Measurements from ENCODE around the gene CD1B.

Gene CD1B

DNA sequence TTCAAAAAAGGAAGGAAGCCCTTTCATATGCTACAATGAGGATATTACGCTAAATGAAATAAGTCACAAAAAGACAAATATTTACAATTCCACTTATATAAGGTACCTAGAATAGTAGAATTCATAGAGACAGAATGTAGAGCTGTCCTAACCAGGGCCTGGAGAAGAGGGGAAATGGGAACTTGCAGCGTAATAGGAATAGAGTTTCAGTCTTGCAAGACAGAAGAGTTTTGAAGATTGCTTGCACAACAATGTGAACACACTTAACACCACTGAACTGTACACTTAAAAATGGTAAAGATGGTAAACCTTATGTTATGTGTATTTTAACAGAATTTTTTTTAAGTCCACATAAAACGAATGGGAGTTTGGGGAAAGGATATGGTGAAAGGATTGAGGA is 2.9 kb downstream of the CD1B start:
- H3K4me3 ChIP-seq (ENCODE audit: control insufficient read depth, low read depth, low read length): no peak overlapping the region
- no peak for DNase-seq (ENCODE audit: low read depth)
- TF ChIP-seq, protein P1, sequence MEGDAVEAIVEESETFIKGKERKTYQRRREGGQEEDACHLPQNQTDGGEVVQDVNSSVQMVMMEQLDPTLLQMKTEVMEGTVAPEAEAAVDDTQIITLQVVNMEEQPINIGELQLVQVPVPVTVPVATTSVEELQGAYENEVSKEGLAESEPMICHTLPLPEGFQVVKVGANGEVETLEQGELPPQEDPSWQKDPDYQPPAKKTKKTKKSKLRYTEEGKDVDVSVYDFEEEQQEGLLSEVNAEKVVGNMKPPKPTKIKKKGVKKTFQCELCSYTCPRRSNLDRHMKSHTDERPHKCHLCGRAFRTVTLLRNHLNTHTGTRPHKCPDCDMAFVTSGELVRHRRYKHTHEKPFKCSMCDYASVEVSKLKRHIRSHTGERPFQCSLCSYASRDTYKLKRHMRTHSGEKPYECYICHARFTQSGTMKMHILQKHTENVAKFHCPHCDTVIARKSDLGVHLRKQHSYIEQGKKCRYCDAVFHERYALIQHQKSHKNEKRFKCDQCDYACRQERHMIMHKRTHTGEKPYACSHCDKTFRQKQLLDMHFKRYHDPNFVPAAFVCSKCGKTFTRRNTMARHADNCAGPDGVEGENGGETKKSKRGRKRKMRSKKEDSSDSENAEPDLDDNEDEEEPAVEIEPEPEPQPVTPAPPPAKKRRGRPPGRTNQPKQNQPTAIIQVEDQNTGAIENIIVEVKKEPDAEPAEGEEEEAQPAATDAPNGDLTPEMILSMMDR (IDR thresholded peaks at IDR 0.05; ENCODE audit: control insufficient read depth, insufficient read depth, low read depth, low read length, missing control alignments): no peak

DNA sequence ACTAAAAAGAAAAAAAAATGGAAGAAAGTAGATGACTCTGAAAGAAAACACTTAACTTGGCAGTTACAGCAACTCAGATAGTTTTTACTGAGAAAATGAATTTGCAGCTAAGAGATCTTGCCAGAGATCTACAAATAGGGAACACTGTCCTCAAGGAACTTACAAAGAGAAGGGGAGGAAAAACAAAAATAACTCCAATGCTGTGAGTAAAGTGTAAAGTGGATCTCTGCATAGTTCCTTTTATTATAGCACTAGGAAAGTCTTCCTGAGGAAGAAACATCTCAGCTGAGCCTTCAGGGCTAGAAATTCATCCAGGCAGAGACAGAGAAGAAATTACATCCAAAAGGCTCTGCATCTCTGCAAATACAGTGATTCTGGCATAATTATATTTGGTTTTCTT is 3.9 kb downstream of the CD1B start:
- TF ChIP-seq, protein P1 (IDR thresholded peaks at IDR 0.05; ENCODE audit: control insufficient read depth, insufficient read depth, low read depth, low read length, missing control alignments): no peak
- DNase-seq (ENCODE audit: low read depth): no peak
- H3K4me3 ChIP-seq (ENCODE audit: control insufficient read depth, low read depth, low read length): no peak overlapping the region

DNA sequence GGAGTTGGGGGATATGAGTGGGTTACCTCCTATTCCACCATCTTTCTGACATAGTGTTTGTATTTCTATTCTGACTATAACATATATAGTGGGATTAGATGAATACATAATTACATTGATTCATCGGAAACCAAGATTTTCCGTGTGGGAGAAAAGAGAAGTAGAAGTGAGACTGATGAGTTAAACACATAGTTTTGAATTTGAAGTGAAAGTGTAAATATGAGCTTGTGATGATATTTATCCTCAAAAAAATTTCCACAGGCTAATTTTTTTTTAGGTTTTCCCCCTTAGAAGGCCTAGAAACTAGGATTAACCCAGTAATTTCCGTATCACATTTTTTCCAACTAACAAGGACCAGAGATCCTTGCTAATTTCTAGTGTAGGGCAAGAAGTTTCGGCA is 6.9 kb downstream of the CD1B start:
- TF ChIP-seq, protein P1 (IDR thresholded peaks at IDR 0.05; ENCODE audit: control insufficient read depth, insufficient read depth, low read depth, low read length, missing control alignments): no peak
- H3K4me3 ChIP-seq (ENCODE audit: control insufficient read depth, low read depth, low read length): no peak overlapping the region

DNA sequence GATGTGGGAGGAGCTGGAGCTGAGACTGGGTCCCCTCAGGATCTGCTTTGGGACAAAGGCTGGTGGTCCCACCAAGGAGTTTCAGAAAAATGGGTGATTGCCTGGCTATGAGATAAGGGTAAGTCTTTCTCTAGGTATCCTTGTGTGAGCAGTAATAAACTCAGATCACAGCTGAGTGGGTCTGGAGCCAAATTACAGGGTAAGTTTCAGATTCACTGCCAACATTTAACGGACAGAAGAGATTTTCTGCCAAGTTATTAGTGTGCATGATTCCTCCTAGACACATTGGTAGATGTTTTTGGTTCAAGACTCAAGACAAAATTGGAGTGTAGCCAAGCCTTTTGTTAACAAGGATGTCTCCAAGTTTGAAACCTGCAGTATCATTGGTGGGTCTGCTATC is 7.5 kb downstream of the CD1B start:
- H3K4me3 ChIP-seq (ENCODE audit: control insufficient read depth, low read depth, low read length): no peak overlapping the region
- TF ChIP-seq, protein P1 (IDR thresholded peaks at IDR 0.05; ENCODE audit: control insufficient read depth, insufficient read depth, low read depth, low read length, missing control alignments): no peak
- no peak for DNase-seq (ENCODE audit: low read depth)

More for the DNA sequence above, 6.9 kb downstream of the CD1B start:
- DNase-seq (ENCODE audit: low read depth): no peak

DNA sequence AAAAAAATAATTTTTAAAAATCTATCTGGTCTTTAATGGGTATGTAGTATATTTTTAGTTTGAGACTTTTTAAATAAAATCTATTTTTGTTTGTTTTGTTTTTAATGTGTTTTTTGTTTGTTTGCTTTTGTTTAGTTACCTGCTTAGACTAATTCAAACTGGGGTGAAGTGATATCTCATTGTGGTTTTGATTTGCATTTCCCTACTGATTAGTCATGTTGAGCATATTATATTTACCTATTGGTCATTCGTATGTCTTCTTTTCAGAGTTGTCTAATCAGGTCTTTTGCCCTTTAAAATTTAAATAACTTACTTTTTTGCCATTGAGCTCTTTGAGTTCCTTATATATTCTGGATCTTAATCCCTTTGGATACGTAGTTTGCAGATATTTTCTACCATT is 20.3 kb downstream of the CD1B start:
- H3K4me3 ChIP-seq (ENCODE audit: control insufficient read depth, low read depth, low read length): no peak overlapping the region
- no peak for DNase-seq (ENCODE audit: low read depth)
- TF ChIP-seq, protein P1 (IDR thresholded peaks at IDR 0.05; ENCODE audit: control insufficient read depth, insufficient read depth, low read depth, low read length, missing control alignments): no peak

DNA sequence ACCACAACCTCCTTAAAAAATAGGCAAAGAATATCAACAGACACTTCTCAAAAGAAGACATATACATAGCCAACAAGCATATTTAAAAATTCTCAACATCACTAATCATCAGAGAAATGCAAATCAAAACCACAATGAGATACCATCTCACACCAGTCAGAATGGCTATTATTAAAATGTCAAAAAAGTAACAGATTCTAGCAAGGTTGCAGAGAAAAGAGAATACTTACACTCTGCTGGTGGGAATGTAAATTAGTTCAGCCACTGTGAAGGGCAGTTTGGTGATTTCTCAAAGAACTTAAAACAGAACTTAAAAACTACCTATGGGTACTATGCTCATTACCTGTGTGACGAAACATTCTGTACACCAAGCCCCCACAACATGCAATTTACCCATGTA is 20.7 kb downstream of the CD1B start:
- TF ChIP-seq, protein P1 (IDR thresholded peaks at IDR 0.05; ENCODE audit: control insufficient read depth, insufficient read depth, low read depth, low read length, missing control alignments): no peak
- no peak for DNase-seq (ENCODE audit: low read depth)
- H3K4me3 ChIP-seq (ENCODE audit: control insufficient read depth, low read depth, low read length): no peak overlapping the region

DNA sequence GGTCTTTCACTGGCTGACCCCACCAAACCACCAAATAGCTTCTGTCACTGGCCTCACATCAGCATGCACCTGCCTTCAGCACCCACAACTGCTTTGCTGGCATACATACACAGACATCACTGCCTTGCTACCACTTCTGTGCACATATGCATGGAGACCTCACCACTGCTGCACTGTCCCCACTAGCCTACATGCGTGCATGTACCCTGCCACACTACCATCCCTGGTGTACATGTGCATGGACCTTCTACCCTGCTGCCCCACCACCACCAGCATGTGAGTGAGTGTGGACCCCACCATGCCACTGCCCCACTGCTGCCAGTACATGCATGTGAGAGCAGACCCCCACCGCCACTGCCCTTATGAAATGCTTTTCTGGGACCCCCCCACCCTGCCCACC is 35.5 kb downstream of the CD1B start:
- TF ChIP-seq, protein P1 (IDR thresholded peaks at IDR 0.05; ENCODE audit: control insufficient read depth, insufficient read depth, low read depth, low read length, missing control alignments): no peak
- DNase-seq (ENCODE audit: low read depth): no peak

More for the DNA sequence above, 35.5 kb downstream of the CD1B start:
- no peak overlapping the region for H3K4me3 ChIP-seq (ENCODE audit: control insufficient read depth, low read depth, low read length)
